Activated T-cell treated with anti-CD3 and anti-CD28 coated beads, Interleukin-2, amount 50 U/mL, for 1 hour (primary cell): ENCODE data around the gene CCDC136.

Experiments used
- DNase-seq: peaks from one replicate; pipeline ENCODE4 v3.0.0-alpha.2; 2020

Gene CCDC136

GRCh38 chr7:128791121-128791971, at the start of gene CCDC136:
Gene CCDC136, plus strand, starts transcription at chr7:128791968. Its CDS starts 444 bp downstream, at chr7:128792412.
- DNase-seq, result peak; percentile 80

- no peak for DNase-seq
Measured at GRCh38 chr7:128742206-128742605, 49.6 kb upstream of the CCDC136 start.

DNA sequence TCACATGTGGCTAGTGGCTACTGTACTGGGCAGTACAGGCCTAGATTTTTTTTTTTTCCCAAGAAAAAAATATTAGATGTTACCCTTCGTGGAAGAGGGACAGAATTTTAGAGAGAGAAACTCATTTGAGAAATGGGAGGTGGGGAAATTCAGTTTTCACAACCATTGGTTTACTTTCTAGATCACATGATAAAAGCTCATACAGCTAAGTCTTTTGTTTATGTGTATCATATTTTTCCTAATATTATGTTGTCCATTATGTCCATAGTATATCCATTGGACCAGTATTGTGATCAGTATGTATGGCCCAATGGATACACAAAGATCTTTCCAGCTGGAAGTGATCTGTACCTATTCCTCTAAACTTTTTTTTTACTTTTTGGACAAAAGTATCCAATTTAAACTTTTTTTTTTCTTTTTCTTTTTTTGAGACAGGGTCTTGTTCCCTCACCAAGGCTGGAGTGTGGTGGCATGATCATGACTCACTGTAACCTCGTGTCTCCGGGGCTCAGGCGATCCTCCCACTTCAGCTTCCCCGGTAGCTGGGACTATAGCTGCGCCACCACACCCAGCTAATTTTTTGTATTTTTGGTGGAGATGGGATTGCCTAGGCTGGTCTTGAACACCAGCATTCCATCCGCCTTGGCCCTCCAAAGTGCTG, 48.5 kb upstream of the CCDC136 start:
- no peak for DNase-seq

- DNase-seq, result no peak
Measured at GRCh38 chr7:128744366-128744905, 47.3 kb upstream of the CCDC136 start.

DNA sequence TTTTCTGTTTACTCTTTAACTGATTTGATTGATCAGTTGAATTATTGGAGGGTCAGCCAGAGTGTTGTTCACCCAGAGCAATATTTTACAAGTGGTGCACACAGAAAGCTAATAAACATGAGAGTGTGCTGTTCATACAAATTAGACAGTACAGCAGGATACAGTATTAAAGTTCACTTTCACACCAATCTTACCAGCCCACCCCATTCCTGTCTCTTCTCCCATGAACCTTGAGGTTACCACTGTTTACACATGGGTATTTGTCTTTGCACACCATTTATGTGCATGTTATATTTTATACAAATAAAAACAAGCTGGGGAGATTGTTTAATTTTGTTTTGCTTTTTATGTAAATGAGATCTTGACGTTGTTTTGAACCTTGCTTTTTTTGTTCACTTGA, 46.1 kb upstream of the CCDC136 start:
- DNase-seq, result no peak

DNA sequence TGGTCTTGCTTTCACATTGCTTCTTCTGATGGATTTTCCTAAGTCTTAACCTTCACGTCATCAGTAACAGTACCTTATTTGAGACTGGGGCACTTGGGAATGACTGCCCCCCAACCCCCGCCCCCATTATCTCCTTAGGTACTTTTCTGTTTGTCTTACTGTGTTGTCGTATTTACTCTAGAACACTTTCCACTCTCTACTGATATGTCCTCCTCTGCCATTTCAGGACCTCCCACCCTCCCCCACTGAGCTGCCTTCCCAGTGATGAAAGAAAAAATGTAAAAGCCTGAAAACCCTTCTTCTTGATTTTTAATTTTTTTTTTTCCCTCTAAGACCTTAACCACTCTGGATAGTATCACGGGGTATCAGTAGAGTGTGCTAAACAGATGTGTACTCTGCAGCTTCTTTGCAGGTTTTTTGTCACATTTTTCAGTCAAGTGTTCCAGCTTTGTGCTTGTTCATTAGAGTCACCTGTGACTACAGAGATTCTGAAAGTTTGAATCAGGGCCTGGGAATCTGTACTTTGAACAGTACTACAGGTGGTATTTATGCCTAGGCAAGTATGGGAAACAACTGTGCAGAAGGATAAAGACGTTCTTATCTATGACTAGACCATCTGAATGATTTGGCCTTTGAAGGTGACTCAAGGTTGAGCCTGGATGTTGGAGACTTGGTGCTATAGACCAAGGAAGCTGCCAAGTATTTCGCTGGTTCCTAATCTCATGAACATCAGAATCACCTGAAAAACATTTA, 44.3 kb upstream of the CCDC136 start:
- no peak for DNase-seq

DNA sequence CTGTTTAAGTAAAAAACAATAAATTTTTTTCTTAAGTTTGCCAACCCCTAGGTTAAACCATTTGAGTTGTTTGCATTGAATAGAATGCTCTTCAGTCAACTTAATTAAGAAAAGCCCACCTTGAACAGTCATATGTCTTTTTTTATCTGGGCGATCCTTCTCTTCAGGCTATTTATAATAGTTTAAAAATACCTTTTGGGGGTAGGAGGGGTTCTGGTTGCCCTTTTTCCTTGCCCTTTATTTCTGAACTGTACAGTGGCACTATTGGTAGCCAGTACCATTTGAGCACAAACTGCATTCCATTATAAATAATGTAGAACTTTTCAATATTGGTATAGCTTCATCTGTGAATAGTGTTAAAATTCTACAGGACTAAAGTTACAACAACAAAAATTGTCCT, 39.5 kb upstream of the CCDC136 start:
- no peak for DNase-seq

DNA sequence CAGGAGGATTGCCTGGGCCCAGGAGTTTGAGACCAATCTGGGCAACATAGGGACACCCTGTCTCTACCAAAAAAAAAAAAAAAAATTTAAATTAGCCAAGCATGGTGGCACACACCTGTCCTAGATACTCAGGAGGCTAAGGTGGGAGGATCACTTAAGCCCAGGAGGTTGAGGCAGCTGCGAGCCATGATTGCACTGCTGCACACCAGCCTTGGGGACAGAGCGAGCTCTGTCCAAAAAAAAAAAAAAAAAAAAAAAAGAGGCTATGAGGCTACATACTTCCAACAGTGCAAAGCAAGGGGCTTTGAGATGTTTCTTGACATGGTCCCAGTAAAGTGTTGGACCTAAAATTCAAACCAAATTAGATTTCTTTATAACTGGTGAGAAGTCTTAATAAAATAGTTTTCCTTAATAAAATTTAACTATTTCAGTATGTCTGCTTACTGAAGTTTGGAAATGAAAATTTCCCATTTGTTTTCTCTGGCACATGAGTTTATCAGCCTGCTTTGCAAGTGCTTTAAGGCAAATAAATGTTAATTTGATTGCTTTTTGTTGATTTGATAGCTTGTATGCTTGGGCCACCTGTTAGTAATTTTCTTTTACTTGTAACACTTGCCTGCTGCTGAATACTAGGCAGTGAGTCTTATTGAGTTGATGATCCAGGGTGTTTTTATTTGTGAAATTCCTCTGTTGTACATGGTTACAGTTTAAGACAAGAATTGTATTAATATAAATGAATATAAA, 36.5 kb upstream of the CCDC136 start:
- no peak for DNase-seq

DNA sequence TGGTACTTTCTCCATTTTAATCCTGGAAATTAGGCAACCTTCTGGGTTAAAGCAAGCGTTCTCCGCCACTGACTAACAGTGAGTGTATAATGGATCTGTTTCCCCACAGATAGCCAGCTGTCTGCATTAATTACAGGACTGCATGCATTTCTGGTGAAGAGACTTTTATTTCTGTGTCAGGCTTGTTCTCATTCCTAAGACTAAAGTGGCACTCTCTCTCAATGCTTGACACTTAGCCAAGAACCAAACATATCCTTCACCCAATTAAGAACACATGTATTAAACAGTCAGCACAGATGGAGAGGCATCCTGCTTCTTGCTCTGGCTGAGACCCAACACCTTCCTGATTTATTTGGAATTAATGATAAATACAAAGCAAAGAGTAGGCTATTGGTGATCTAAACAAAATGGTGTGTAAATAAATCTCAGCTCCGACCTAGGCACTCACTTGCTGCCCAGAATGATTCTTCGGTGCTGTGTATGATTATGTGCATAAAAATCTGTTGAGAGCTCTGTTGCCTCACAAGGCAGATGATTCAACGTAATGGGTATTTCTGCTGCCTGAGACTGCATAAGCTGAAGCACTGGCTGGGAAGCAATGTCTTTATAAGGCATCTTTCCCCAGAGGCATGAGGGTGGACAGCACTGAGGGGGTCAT, 35.8 kb upstream of the CCDC136 start:
- no peak for DNase-seq

GRCh38 chr7:128757203-128757602, 34.6 kb upstream of the CCDC136 start:
- DNase-seq, result no peak

- DNase-seq, result no peak
Measured at GRCh38 chr7:128758553-128758952, 33.2 kb upstream of the CCDC136 start.

GRCh38 chr7:128759242-128759641, 32.5 kb upstream of the CCDC136 start:
- no peak for DNase-seq

DNA sequence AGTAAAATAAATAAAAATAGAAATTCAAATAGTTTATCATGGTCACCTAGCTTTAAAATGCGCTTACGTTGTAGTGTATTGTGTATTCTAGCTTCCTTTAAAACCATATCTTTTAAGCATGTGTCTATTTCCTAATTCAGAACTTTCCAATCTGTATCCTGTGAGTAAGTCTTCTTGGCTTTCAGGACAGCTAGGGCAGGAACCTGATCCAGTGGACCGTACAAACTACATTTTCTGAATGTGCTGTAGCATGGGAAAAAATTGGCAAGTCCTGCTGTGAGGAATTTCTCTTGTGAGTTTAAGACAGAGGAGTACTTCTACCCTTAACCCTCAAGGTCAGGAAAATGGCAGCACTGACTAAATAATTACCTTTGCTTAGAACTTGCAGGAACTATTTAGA, 28.2 kb upstream of the CCDC136 start:
- DNase-seq, result no peak

GRCh38 chr7:128767475-128768110, 24.2 kb upstream of the CCDC136 start:
- DNase-seq, result no peak

DNA sequence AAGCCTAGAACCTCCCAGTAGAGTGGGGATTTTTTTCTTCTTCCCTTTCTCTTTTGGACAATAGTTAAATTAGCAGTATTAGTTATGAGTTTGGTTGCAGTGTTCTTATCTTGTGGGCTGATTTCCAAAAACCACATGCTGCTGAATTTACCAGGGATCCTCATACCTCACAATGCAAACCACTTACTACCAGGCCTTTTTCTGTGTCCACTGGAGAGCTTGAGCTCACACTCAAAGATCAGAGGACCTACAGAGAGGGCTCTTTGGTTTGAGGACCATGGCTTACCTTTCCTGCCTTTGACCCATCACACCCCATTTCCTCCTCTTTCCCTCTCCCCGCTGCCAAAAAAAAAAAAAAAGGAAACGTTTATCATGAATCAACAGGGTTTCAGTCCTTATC, 21.5 kb upstream of the CCDC136 start:
- DNase-seq, result no peak

DNA sequence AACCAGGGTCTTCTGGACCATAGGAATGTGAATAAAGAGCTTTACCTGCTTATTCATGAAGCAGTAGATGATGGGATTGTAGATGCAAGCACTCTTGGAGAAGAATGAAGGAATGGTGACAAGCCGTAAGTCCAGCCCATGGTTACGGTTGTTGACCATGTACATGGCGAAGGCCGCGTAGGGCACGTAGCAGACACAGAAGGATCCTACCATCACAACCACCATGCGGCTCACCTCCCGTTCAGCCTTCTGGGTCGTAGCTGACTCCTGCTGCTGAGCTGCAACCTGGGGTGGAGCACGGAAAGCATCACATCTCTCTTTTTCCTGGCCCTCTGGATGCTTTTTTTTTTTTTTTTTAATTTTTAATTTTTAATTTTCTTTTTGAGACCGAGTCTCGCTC, 18.2 kb upstream of the CCDC136 start:
- DNase-seq, result no peak

DNA sequence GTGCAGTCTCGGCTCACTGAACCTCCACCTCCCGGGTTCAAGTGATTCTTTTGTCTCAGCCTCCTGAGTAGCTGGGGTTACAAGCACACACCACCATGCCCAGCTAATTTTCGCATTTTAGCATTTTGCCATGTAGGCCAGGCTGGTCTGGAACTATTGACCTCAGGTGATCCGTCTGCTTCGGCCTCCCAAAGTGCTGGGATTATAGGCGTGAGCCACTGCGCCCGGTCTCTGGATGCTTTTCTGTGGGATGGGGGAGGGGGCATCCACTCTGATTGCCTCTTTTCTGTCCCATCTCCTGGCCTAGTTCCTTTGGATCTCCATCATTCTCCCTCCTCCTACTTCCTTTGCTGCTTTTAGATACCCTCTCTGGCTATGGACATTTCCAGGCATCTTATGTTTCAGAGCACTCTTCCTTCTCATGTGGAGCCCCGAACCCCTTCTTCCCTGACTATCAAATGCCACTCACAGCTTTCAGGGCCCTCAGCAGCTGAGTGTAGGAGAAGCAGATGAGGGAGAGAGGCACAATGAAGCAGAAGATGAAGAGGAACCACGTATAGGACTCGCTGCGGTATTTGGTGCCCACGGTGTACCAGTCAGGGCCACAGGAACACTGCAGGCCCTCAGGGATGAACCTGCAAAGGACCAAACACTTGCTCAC, 17.6 kb upstream of the CCDC136 start:
- no peak for DNase-seq

- DNase-seq, result no peak
Measured at GRCh38 chr7:128774921-128775320, 16.8 kb upstream of the CCDC136 start.

DNA sequence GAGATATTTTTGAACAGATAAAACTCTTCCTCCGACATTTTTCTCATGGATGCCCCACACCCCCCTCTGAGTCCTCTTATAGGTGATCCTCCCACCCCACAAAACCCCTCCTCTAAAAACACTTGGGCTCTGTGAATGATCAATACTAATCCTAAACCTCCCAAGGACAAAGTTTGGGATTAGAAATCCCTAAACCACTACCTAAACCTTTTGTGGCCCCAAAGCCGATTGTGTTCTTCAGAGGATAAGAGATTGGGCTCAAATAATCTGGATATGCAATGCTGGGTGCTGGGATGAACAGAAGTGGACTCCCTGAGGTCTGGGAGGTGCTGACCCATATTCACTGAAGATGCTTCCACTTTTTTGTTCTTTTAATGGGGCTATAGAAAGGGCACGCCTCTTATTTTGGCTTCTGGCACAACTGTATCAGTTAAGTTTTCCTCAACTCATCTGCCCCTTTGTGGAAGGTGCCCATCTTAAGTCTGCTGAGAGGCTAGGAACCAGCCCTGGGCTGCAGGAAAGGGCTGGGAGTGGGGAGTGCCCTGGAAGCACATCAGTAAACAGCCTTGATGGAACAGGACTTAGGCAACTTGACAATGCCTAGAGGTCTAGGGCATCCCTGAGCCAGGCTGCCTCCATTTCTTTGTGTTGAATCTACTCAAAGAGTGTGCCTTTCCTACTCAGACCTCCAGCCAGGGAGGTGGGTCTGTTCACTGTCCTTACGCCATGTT, 15.9 kb upstream of the CCDC136 start, which contains the start of gene OPN1SW:
OPN1SW (minus strand) TSS at position 51 of the 731 bp plus-strand sequence; CDS start at position 38, 13 bp downstream.
- no peak for DNase-seq
